CD14-positive monocyte (primary cell): ENCODE data around the gene TAC3. TPM values are rescaled to one million over a fixed set of nuclear protein-coding genes. Genes with fewer than 3 reads are reported as not detected.

Experiments used
- DNase-seq, 3 donors: peaks; one replicate each; pipeline ENCODE4 v3.0.0-alpha.2; 2011 to 2022
- H2AFZ ChIP-seq: 2 replicates; pipeline ENCODE4 v1.6.0; 2012; ENCODE audit warnings: mild to moderate bottlenecking, low read depth, low read length, inconsistent platforms; ENCODE audit not compliant: insufficient read depth, poor library complexity, severe bottlenecking
- H3K27ac ChIP-seq, 2 donors: 1 replicate in 1 of 2; 2 replicates in 1 of 2; pipeline ENCODE4 v1.5.1; 2012 to 2013; ENCODE audit warnings: low read length in 2 of 2, control low read depth in 1 of 2, inconsistent platforms in 1 of 2, low read depth in 1 of 2, mild to moderate bottlenecking in 1 of 2
- H3K27me3 ChIP-seq, 2 donors: one replicate each; pipeline versions ENCODE4 v1.6.0 to v1.6.1; 2011 to 2013; ENCODE audit warnings: low read length in 2 of 2; ENCODE audit not compliant: control insufficient read depth in 2 of 2, insufficient read depth in 2 of 2
- H3K36me3 ChIP-seq, 2 donors: replicated peaks in 1 of 2; 1 replicate in 1 of 2; 2 replicates in 1 of 2; pipeline versions ENCODE4 v1.5.1 to v1.6.1; 2012 to 2013; ENCODE audit warnings: low read length in 2 of 2, control low read depth in 1 of 2, inconsistent platforms in 1 of 2, mild to moderate bottlenecking in 1 of 2; ENCODE audit not compliant: insufficient read depth in 2 of 2, control insufficient read depth in 1 of 2
- H3K4me1 ChIP-seq, 2 donors: 1 replicate in 1 of 2; 2 replicates in 1 of 2; pipeline versions ENCODE4 v1.5.1 to v1.6.1; 2012 to 2013; ENCODE audit warnings: low read length in 2 of 2, control low read depth in 1 of 2, inconsistent platforms in 1 of 2, mild to moderate bottlenecking in 1 of 2, moderate library complexity in 1 of 2; ENCODE audit not compliant: insufficient read depth in 2 of 2, control insufficient read depth in 1 of 2
- H3K4me2 ChIP-seq: replicated peaks from 2 replicates; pipeline ENCODE3; 2012; ENCODE audit warnings: low read length, moderate library complexity, mild to moderate bottlenecking; ENCODE audit not compliant: poor library complexity, severe bottlenecking; ENCODE audit errors: extremely low read depth
- H3K4me3 ChIP-seq, 3 experiments: fragments of 200-600 bp in 1 of 3; sonication (generic) in 1 of 3; replicated peaks in 1 of 3; 1 replicate in 2 of 3; 2 replicates in 1 of 3; pipeline ENCODE4 v1.5.1; 2011 to 2013; ENCODE audit warnings: low read length in 3 of 3, mild to moderate bottlenecking in 3 of 3, control low read depth in 2 of 3, low read depth in 2 of 3, inconsistent platforms in 1 of 3, moderate library complexity in 1 of 3
- H3K79me2 ChIP-seq: 2 replicates; pipeline ENCODE4 v1.6.0; 2012; ENCODE audit warnings: mild to moderate bottlenecking, control low read depth, inconsistent platforms, low read length, moderate library complexity; ENCODE audit not compliant: insufficient read depth
- H3K9ac ChIP-seq: 2 replicates; pipeline ENCODE4 v1.6.0; 2017; ENCODE audit warnings: low read length, mild to moderate bottlenecking; ENCODE audit not compliant: insufficient read depth, poor library complexity, severe bottlenecking
- H3K9me3 ChIP-seq, 2 donors: replicated peaks in 1 of 2; 1 replicate in 1 of 2; 2 replicates in 1 of 2; pipeline versions ENCODE4 v1.5.1 to v1.6.1; 2012 to 2013; ENCODE audit warnings: low read length in 2 of 2, control low read depth in 1 of 2; ENCODE audit not compliant: control insufficient read depth in 1 of 2, insufficient read depth in 1 of 2
- H4K20me1 ChIP-seq: 2 replicates; pipeline ENCODE4 v1.6.0; 2012; ENCODE audit warnings: mild to moderate bottlenecking, low read length, control low read depth, moderate library complexity; ENCODE audit not compliant: insufficient read depth
- H3K27ac Mint-ChIP-seq, 7 donors: one replicate each; pipeline ENCODE4 v1.8.0; 2020; ENCODE audit warnings: mild to moderate bottlenecking in 7 of 7, mixed read lengths in 7 of 7, moderate library complexity in 6 of 7, inconsistent platforms in 2 of 7
- H3K27me3 Mint-ChIP-seq, 3 donors: one replicate each; pipeline ENCODE4 v1.8.0; 2021 to 2022; ENCODE audit warnings: low read depth in 3 of 3, mild to moderate bottlenecking in 3 of 3, mixed read lengths in 3 of 3, moderate library complexity in 3 of 3, inconsistent platforms in 1 of 3
- H3K36me3 Mint-ChIP-seq, 2 donors: one replicate each; pipeline ENCODE4 v1.8.0; 2020; ENCODE audit warnings: mixed read lengths in 2 of 2, inconsistent platforms in 1 of 2, mild to moderate bottlenecking in 1 of 2
- H3K4me1 Mint-ChIP-seq: one replicate; pipeline ENCODE4 v1.8.0; 2020; ENCODE audit warnings: mild to moderate bottlenecking, mixed read lengths
- H3K4me3 Mint-ChIP-seq, 2 donors: one replicate each; pipeline ENCODE4 v1.8.0; 2020; ENCODE audit warnings: mild to moderate bottlenecking in 2 of 2, mixed read lengths in 2 of 2, moderate library complexity in 1 of 2
- H3K9me3 Mint-ChIP-seq, 7 donors: one replicate each; pipeline ENCODE4 v1.8.0; 2020 to 2022; ENCODE audit warnings: mixed read lengths in 7 of 7, mild to moderate bottlenecking in 6 of 7, moderate library complexity in 6 of 7, inconsistent platforms in 2 of 7
- CTCF ChIP-seq: fragments of 200-600 bp; IDR thresholded peaks from one replicate; pipeline ENCODE4 v1.8.0; 2022; ENCODE audit warnings: antibody characterized with exemption, mild to moderate bottlenecking
- WGBS: methylation state at CpG from one replicate; pipeline ENCODE4 v1.1.5; 2013; ENCODE audit warnings: missing lambda C conversion rate; ENCODE audit not compliant: insufficient coverage; 5-methylcytosine and 5-hydroxymethylcytosine counted together
- intact Hi-C, 2 donors: fragments of 100-400 bp; cut with micrococcal nuclease; formaldehyde crosslinking; loops; one replicate each; pipeline versions ENCODE4 v1.15.0 to v1.15.1; 2023
- polyA plus RNA-seq, 3 donors: library from polyadenylated mRNA; depleted of rRNA in 1 of 3; unstranded in 2 of 3; stranded (reverse) in 1 of 3; fragments of 300-500 nt in 2 of 3; fragments of >200 nt in 1 of 3; fragmentation: Illumina TruSeq in 2 of 3; gene quantifications; 1 replicate in 2 of 3; 2 replicates in 1 of 3; pipeline ENCODE4 v1.2.3, GENCODE V29; 2012 to 2021

The TAC3 gene
- polyA plus RNA-seq, 3 donors = 0.15 TPM; not detected in 2

- H3K36me3 Mint-ChIP-seq = no peaks in the 10 kb centered on the region
- DNase-seq = no peak
- Histone ChIP-seq H4K20me1 (no peaks in the 10 kb centered on the region), H3K9me3 (no peaks in the 10 kb centered on the region), H3K9ac (peak overlapping the region; percentile 17), H3K4me3 (peak overlapping the region in 1 of 3 experiments; percentile 69), H3K4me1 (peaks cover 55% of the 10 kb centered on the region in 2 donors), H3K36me3 (no peaks in the 10 kb centered on the region), H3K27me3 (no peaks in the 10 kb centered on the region), H2AFZ (peak overlapping the region; percentile 56), H3K79me2 (no peaks in the 10 kb centered on the region), H3K4me2 (peak overlapping the region; percentile 75), H3K27ac (peak overlapping the region; percentile 85)
- H3K9me3 Mint-ChIP-seq = no peaks in the 10 kb centered on the region
- peak overlapping the region; percentile 89 to 98 (median 94) for H3K27ac Mint-ChIP-seq
- TF ChIP-seq CTCF = no peak
- peaks cover 3 to 9% (median 7%) of the 10 kb centered on the region in 3 donors for H3K27me3 Mint-ChIP-seq
- H3K4me3 Mint-ChIP-seq = peak overlapping the region in 1 of 2 donors; percentile 85
- intact Hi-C loops = no loop called here
- peaks cover 60% of the 10 kb centered on the region for H3K4me1 Mint-ChIP-seq
- WGBS = 80% methylated on average over 1 of the region's 1 CpG
Measured at GRCh38 chr12:57047981-57048380, 31.7 kb upstream of the TAC3 start.

GRCh38 chr12:57046947-57047890 lies 30.9 kb upstream of the TAC3 start:
- Histone ChIP-seq H3K9me3 (no peaks in the 10 kb centered on the region), H3K27me3 (no peaks in the 10 kb centered on the region), H2AFZ (peak overlapping the region; percentile 56), H3K4me1 (peaks cover 55% of the 10 kb centered on the region in 2 donors), H3K79me2 (no peaks in the 10 kb centered on the region), H3K36me3 (no peaks in the 10 kb centered on the region), H4K20me1 (no peaks in the 10 kb centered on the region), H3K4me3 (peak overlapping the region; percentile 8 to 69 (median 15)), H3K9ac (peak overlapping the region; percentile 17), H3K27ac (peak overlapping the region; percentile 85), H3K4me2 (peak overlapping the region; percentile 75)
- Mint-ChIP-seq H3K27ac (peak overlapping the region; percentile 89 to 98 (median 94)), H3K4me1 (peaks cover 60% of the 10 kb centered on the region), H3K27me3 (peaks cover 3 to 10% (median 7%) of the 10 kb centered on the region in 3 donors), H3K4me3 (peak overlapping the region; percentile 49 to 85), H3K9me3 (no peaks in the 10 kb centered on the region), H3K36me3 (no peaks in the 10 kb centered on the region)
- TF ChIP-seq CTCF = no peak
- 0% methylated on average over 4 of the region's 10 CpGs for WGBS
- intact Hi-C loops = no loop called here
- DNase-seq = peak; percentile 72 to 87 (median 86)
